Chondrocyte (in vitro differentiated cells): ENCODE results near the gene ZNF618. TPM values are rescaled to one million over a fixed set of nuclear protein-coding genes. Genes with fewer than 3 reads are reported as not detected.

Experiments used
- DNase-seq: peaks from one replicate; pipeline ENCODE4 v3.0.0; 2021; ENCODE audit warnings: mixed read lengths, low spot score
- H3K27ac Mint-ChIP-seq: one replicate; pipeline ENCODE4 v1.8.0; 2021; ENCODE audit warnings: mild to moderate bottlenecking, moderate library complexity, mixed read lengths; ENCODE audit not compliant: unreplicated experiment
- H3K27me3 Mint-ChIP-seq: 2 replicates; pipeline ENCODE4 v1.8.0; 2021; ENCODE audit warnings: low read depth, mixed read lengths
- H3K36me3 Mint-ChIP-seq: 2 replicates; pipeline ENCODE4 v1.8.0; 2021; ENCODE audit warnings: low read depth, mixed read lengths
- H3K4me1 Mint-ChIP-seq: 2 replicates; pipeline ENCODE4 v1.8.0; 2021; ENCODE audit warnings: low read depth, mild to moderate bottlenecking, mixed read lengths
- H3K4me3 Mint-ChIP-seq: one replicate; pipeline ENCODE4 v1.8.0; 2021; ENCODE audit warnings: mild to moderate bottlenecking, moderate library complexity, mixed read lengths; ENCODE audit not compliant: unreplicated experiment
- H3K9me3 Mint-ChIP-seq: 2 replicates; pipeline ENCODE4 v1.8.0; 2021; ENCODE audit warnings: low read depth, mixed read lengths
- CTCF ChIP-seq: fragments of 200-600 bp; sonication (generic); IDR thresholded peaks from 2 replicates; pipeline ENCODE4 v1.5.0; 2021; ENCODE audit warnings: antibody characterized with exemption, mild to moderate bottlenecking, moderate library complexity
- total RNA-seq: library from RNA; stranded (reverse); gene quantifications from 3 replicates; pipeline ENCODE4 v1.2.1, GENCODE V29; 2021

ZNF618 gene
- total RNA-seq, 1 donor from 2014 or later: 25.5 TPM

- no peak for DNase-seq
- Mint-ChIP-seq H3K36me3 (peaks cover 8% of the 10 kb centered on the region), H3K27ac (peak overlapping the region; percentile 18), H3K4me3 (no peak overlapping the region), H3K9me3 (peaks cover 6% of the 10 kb centered on the region), H3K27me3 (no peaks in the 10 kb centered on the region), H3K4me1 (peaks cover 52% of the 10 kb centered on the region)
- no peak for TF ChIP-seq CTCF
Measured at GRCh38 chr9:113886933-113887332, 10.8 kb downstream of the ZNF618 start.

- H3K27me3 Mint-ChIP-seq: no peaks in the 10 kb centered on the region
- peaks cover 6% of the 10 kb centered on the region for H3K9me3 Mint-ChIP-seq
- no peak for DNase-seq
- peak overlapping the region; percentile 55 for H3K27ac Mint-ChIP-seq
- peaks cover 49% of the 10 kb centered on the region for H3K4me1 Mint-ChIP-seq
- no peak for TF ChIP-seq CTCF
- H3K4me3 Mint-ChIP-seq: no peak overlapping the region
- peaks cover 8% of the 10 kb centered on the region for H3K36me3 Mint-ChIP-seq
Measured at GRCh38 chr9:113887436-113887835, 11.3 kb downstream of the ZNF618 start.

GRCh38 chr9:113888336-113888735, 12.2 kb downstream of the ZNF618 start:
- Mint-ChIP-seq H3K27ac (no peak overlapping the region), H3K4me1 (peaks cover 43% of the 10 kb centered on the region), H3K27me3 (no peaks in the 10 kb centered on the region), H3K9me3 (peaks cover 6% of the 10 kb centered on the region), H3K4me3 (no peak overlapping the region), H3K36me3 (peaks cover 8% of the 10 kb centered on the region)
- DNase-seq: no peak
- TF ChIP-seq CTCF: no peak

GRCh38 chr9:113888976-113889375, 12.9 kb downstream of the ZNF618 start:
- no peak for TF ChIP-seq CTCF
- Mint-ChIP-seq H3K27ac (no peak overlapping the region), H3K9me3 (peaks cover 6% of the 10 kb centered on the region), H3K27me3 (no peaks in the 10 kb centered on the region), H3K36me3 (peaks cover 8% of the 10 kb centered on the region), H3K4me1 (peaks cover 43% of the 10 kb centered on the region), H3K4me3 (no peak overlapping the region)
- no peak for DNase-seq

- TF ChIP-seq CTCF: no peak
- no peak overlapping the region for H3K27ac Mint-ChIP-seq
- H3K27me3 Mint-ChIP-seq: no peaks in the 10 kb centered on the region
- H3K4me3 Mint-ChIP-seq: no peak overlapping the region
- H3K9me3 Mint-ChIP-seq: peaks cover 6% of the 10 kb centered on the region
- peaks cover 29% of the 10 kb centered on the region for H3K4me1 Mint-ChIP-seq
- no peak for DNase-seq
- peaks cover 8% of the 10 kb centered on the region for H3K36me3 Mint-ChIP-seq
Measured at GRCh38 chr9:113890704-113891103, 14.6 kb downstream of the ZNF618 start.
